K562 (cell line): ENCODE measurements around the gene IDH3G. TPM values are rescaled to one million over a fixed set of nuclear protein-coding genes. Genes with fewer than 3 reads are reported as not detected.

ENCODE experiments used
- CBX8 ChIP-seq: fragments of 200-600 bp; sonication (generic); IDR thresholded peaks from 2 replicates; pipeline ENCODE4 v1.6.1; 2012; ENCODE audit warnings: borderline replicate concordance, mixed run types, low read depth, mild to moderate bottlenecking, moderate library complexity, mixed read lengths, low read length, control low read depth, inconsistent platforms; ENCODE audit not compliant: poor library complexity, severe bottlenecking; ENCODE audit errors: extremely low read depth
- CCNT2 ChIP-seq: IDR thresholded peaks from 2 replicates; pipeline ENCODE4 v1.6.1; 2011; ENCODE audit warnings: borderline replicate concordance, low read depth, mild to moderate bottlenecking, moderate library complexity, mixed read lengths, low read length; ENCODE audit not compliant: insufficient read length; ENCODE audit errors: extremely low read depth
- CEBPB ChIP-seq: fragments of 450-650 bp; IDR thresholded peaks from 2 replicates; pipeline ENCODE4 v1.6.1; 2016; ENCODE audit warnings: missing genetic modification characterization, missing compliant biosample characterization
- DACH1 ChIP-seq: fragments of 450-650 bp; IDR thresholded peaks from 2 replicates; pipeline ENCODE4 v1.6.1; 2018; ENCODE audit not compliant: partially characterized antibody
- FUS ChIP-seq: fragments of 200-400 bp; formaldehyde crosslinking; optimal IDR thresholded peaks from 2 replicates; pipeline ENCODE3; 2017; ENCODE audit warnings: low read depth, low read length
- KAT7 ChIP-seq: sonication (generic); formaldehyde crosslinking; IDR thresholded peaks from 2 replicates; pipeline ENCODE4 v1.8.0; 2022; ENCODE audit warnings: missing genetic modification reagents, mild to moderate bottlenecking, borderline replicate concordance
- KDM5B ChIP-seq: fragments of 200-600 bp; sonication (generic); IDR thresholded peaks from 2 replicates; pipeline ENCODE4 v1.6.1; 2012; ENCODE audit warnings: low read depth, mild to moderate bottlenecking, moderate library complexity, low read length, control low read depth, inconsistent platforms; ENCODE audit not compliant: insufficient replicate concordance
- LCOR ChIP-seq: sonication (generic); formaldehyde crosslinking; IDR thresholded peaks from 2 replicates; pipeline ENCODE4 v1.8.0; 2022; ENCODE audit warnings: mild to moderate bottlenecking, missing genetic modification reagents
- NCOR1 ChIP-seq: fragments of 450-650 bp; IDR thresholded peaks from 2 replicates; pipeline ENCODE4 v1.6.1; 2016; ENCODE audit warnings: mild to moderate bottlenecking, moderate library complexity
- NFXL1 ChIP-seq: fragments of 450-650 bp; formaldehyde crosslinking; IDR thresholded peaks from 2 replicates; pipeline ENCODE4 v1.4.0; 2021; ENCODE audit warnings: mild to moderate bottlenecking
- NR3C1 ChIP-seq: sonication (generic); formaldehyde crosslinking; IDR thresholded peaks from 2 replicates; pipeline ENCODE4 v1.8.1; 2022; ENCODE audit warnings: missing genetic modification reagents
- PHF21A ChIP-seq: fragments of 450-650 bp; IDR thresholded peaks from 2 replicates; pipeline ENCODE4 v1.6.1; 2017; ENCODE audit warnings: low read depth, borderline replicate concordance
- PTTG1 ChIP-seq: fragments of 450-650 bp; IDR thresholded peaks from 2 replicates; pipeline ENCODE4 v1.6.1; 2016; ENCODE audit warnings: low read depth, mild to moderate bottlenecking, missing genetic modification characterization, missing compliant biosample characterization
- RAD51 ChIP-seq: fragments of 450-650 bp; IDR thresholded peaks from 2 replicates; pipeline ENCODE4 v1.7.1; 2016; ENCODE audit warnings: low read depth, mild to moderate bottlenecking, borderline replicate concordance
- SMAD4 ChIP-seq: fragments of 250-450 bp; sonication (Bioruptor Pico); conservative IDR thresholded peaks from 2 replicates; pipeline ENCODE4 v1.8.0; 2021; ENCODE audit warnings: inconsistent platforms, mild to moderate bottlenecking, moderate library complexity
- SMARCA5 ChIP-seq: fragments of 450-650 bp; IDR thresholded peaks from 2 replicates; pipeline ENCODE4 v1.6.1; 2016
- SNIP1 ChIP-seq: fragments of 450-650 bp; IDR thresholded peaks from 2 replicates; pipeline ENCODE4 v1.7.1; 2017; ENCODE audit warnings: low read depth, mild to moderate bottlenecking
- TARDBP ChIP-seq: fragments of 450-650 bp; IDR thresholded peaks from 2 replicates; pipeline ENCODE4 v1.6.1; 2016
- TGIF2 ChIP-seq: sonication (generic); formaldehyde crosslinking; IDR thresholded peaks from 2 replicates; pipeline ENCODE4 v1.8.1; 2022; ENCODE audit warnings: mild to moderate bottlenecking, missing genetic modification reagents, moderate library complexity
- YY1 ChIP-seq, 3 experiments: IDR thresholded peaks; 2 replicates each; pipeline ENCODE4 v1.6.1; 2011; ENCODE audit warnings: low read length in 2 of 3, mild to moderate bottlenecking in 2 of 3, moderate library complexity in 2 of 3, borderline replicate concordance in 1 of 3, control low read depth in 1 of 3, low read depth in 1 of 3; ENCODE audit not compliant: insufficient read depth in 3 of 3, insufficient replicate concordance in 2 of 3, control insufficient read depth in 1 of 3, insufficient read length in 1 of 3; ENCODE audit errors: extremely low read depth in 1 of 3
- ZBED1 ChIP-seq: IDR thresholded peaks from 2 replicates; pipeline ENCODE4 v1.6.1; 2014
- ZBTB7A ChIP-seq: IDR thresholded peaks from 2 replicates; pipeline ENCODE4 v1.6.1; 2011; ENCODE audit warnings: low read depth, mild to moderate bottlenecking, low read length, moderate library complexity, borderline replicate concordance; ENCODE audit not compliant: control insufficient read depth
- ZFPM2 ChIP-seq: fragments of 250-450 bp; sonication (Bioruptor Pico); IDR thresholded peaks from 2 replicates; pipeline ENCODE4 v1.5.1; 2022; ENCODE audit warnings: mild to moderate bottlenecking
- ZNF174 ChIP-seq: fragments of 250-450 bp; sonication (Bioruptor Pico); IDR thresholded peaks from 2 replicates; pipeline ENCODE4 v1.4.0; 2020; ENCODE audit warnings: mild to moderate bottlenecking
- ZNF253 ChIP-seq: fragments of 250-450 bp; sonication (Bioruptor Pico); conservative IDR thresholded peaks from 2 replicates; pipeline ENCODE4 v1.6.1; 2021; ENCODE audit warnings: mild to moderate bottlenecking
- ZNF444 ChIP-seq: fragments of 250-450 bp; sonication (Bioruptor Pico); IDR thresholded peaks from 2 replicates; pipeline ENCODE4 v1.4.0; 2020; ENCODE audit warnings: mild to moderate bottlenecking, moderate library complexity
- ZNF699 ChIP-seq: fragments of 250-450 bp; sonication (Bioruptor Pico); IDR thresholded peaks from 2 replicates; pipeline ENCODE4 v1.8.0; 2021; ENCODE audit warnings: mild to moderate bottlenecking, moderate library complexity; ENCODE audit not compliant: insufficient replicate concordance
- ZSCAN32 ChIP-seq: fragments of 450-650 bp; formaldehyde crosslinking; IDR thresholded peaks from 2 replicates; pipeline ENCODE4 v1.4.0; 2020; ENCODE audit warnings: mild to moderate bottlenecking, moderate library complexity
- polyA plus RNA-seq, 8 experiments: library from polyadenylated mRNA; depleted of rRNA in 4 of 8; stranded (reverse) in 5 of 8; unstranded in 3 of 8; fragments of >200 nt; fragmentation: Nextera tagmentation in 2 of 8; fragmentation: Illumina TruSeq in 1 of 8; extraction: Ambion mirVana in 2 of 8; extraction: Trizol in 1 of 8; gene quantifications; 2 replicates each; pipeline versions ENCODE4 v1.2.1 to v1.2.3, GENCODE V29; 2011 to 2014; ENCODE audit warnings: inconsistent platforms in 1 of 8, missing spikeins in 1 of 8
- total RNA-seq, 7 experiments: library from RNA; depleted of rRNA in 6 of 7; stranded (reverse); fragments of >200 nt in 6 of 7; fragmentation: Illumina TruSeq in 2 of 7; extraction: Trizol in 2 of 7; gene quantifications; 2 replicates each; pipeline versions ENCODE4 v1.2.1 to v1.2.3, GENCODE V29; 2011 to 2021; ENCODE audit warnings: low replicate concordance in 1 of 7
- TF ChIP-seq, protein P1 (sequence below): fragments of 450-650 bp; IDR thresholded peaks from 2 replicates; pipeline ENCODE4 v1.6.1; 2014; ENCODE audit warnings: low read depth, mild to moderate bottlenecking, moderate library complexity, borderline replicate concordance

The IDH3G gene
- total and polyA plus RNA-seq, 9 of the 15 experiments (the other 6 are each of a cell fraction or from before 2014, with no cell fraction given): 24.3 to 72.5 (median 37.9) TPM

DNA sequence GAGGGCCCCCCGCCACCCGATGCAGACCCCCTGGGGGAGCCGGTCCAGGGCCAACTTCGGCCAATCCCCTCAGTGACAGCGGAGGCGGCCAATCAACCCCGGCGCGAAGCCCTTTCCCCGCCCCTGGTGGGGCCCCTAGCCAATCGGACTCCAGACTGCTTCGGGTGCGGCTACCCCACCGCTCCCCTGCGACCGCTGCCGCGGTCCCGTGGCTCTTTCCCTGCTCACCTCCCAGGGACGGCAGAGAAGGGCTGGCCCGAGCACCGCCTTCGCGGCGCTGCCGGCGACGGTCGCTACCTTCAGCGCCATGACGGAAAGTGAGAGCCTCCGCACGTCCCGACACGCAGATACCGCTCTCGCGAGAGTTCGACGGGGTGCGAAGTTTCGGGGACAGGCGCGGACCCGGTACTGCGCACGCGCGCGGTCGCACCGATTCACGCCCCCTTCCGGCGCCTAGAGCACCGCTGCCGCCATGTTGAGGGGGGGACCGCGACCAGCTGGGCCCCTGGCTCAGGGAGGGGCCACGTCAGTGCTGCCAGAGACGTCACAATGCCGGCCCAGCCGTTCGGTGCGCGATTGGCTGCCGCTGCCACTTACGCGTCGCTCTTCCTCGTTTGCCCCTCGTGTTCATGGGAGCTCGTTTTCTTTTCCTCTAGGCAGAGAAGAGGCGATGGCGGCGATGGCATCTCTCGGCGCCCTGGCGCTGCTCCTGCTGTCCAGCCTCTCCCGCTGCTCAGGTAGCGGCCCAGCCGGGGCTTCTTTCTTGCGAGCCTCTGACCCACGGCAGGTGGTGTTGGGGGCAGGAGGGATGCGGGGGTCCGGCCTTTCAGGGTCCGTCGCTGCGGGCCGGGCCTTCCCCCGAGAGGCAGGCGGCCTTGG lies at the start of gene IDH3G, which contains the start of gene SSR4 (continued):
- TF ChIP-seq TARDBP (no peak), ZNF699 (CRISPR knock-in tag) (no peak), ZNF253 (CRISPR knock-in tag) (no peak), SMARCA5 (no peak), KAT7 (no peak), PTTG1 (tag) (no peak), YY1 (IDR thresholded peaks at IDR 0.05; ENCODE audit: borderline replicate concordance in 1 of 3, control insufficient read depth in 1 of 3, extremely low read depth in 1 of 3, insufficient read depth in 3 of 3, insufficient read length in 1 of 3, insufficient replicate concordance in 2 of 3, low read depth in 1 of 3, low read length in 2 of 3) (peak; percentile 78 to 96 (median 93)), ZSCAN32 (CRISPR knock-in tag) (no peak), KDM5B (peak; percentile 73), SMAD4 (CRISPR knock-in tag) (peak; percentile 24; the same call in 1 of the 2 replicates), CEBPB (tag) (no peak), PHF21A (no peak), DACH1 (peak; percentile 98), NFXL1 (CRISPR knock-in tag) (no peak), CCNT2 (peak; percentile 82), ZNF174 (no peak), NCOR1 (no peak), ZFPM2 (CRISPR knock-in tag) (no peak), ZBTB7A (peak; percentile 84), TGIF2 (no peak), ZBED1 (no peak), RAD51 (no peak), CBX8 (no peak), NR3C1 (CRISPR knock-in tag) (no peak), FUS (no peak), SNIP1 (no peak), ZNF444 (no peak), LCOR (CRISPR knock-in tag) (no peak)
- TF ChIP-seq, protein P1, sequence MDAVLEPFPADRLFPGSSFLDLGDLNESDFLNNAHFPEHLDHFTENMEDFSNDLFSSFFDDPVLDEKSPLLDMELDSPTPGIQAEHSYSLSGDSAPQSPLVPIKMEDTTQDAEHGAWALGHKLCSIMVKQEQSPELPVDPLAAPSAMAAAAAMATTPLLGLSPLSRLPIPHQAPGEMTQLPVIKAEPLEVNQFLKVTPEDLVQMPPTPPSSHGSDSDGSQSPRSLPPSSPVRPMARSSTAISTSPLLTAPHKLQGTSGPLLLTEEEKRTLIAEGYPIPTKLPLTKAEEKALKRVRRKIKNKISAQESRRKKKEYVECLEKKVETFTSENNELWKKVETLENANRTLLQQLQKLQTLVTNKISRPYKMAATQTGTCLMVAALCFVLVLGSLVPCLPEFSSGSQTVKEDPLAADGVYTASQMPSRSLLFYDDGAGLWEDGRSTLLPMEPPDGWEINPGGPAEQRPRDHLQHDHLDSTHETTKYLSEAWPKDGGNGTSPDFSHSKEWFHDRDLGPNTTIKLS: peak; percentile 93
